GM21526 (cell line): ENCODE measurements around the gene AFG3L2.
A peak's percentile ranks its signal among the peaks of the same experiment; 100 is the strongest.

Experiments
- ATAC-seq: cut with Tn5 transposase; IDR thresholded peaks from one replicate; pipeline ENCODE4 v1.9.1; 2021; ENCODE audit warnings: moderate library complexity; ENCODE audit not compliant: unreplicated experiment, low FRiP score

The AFG3L2 gene

DNA sequence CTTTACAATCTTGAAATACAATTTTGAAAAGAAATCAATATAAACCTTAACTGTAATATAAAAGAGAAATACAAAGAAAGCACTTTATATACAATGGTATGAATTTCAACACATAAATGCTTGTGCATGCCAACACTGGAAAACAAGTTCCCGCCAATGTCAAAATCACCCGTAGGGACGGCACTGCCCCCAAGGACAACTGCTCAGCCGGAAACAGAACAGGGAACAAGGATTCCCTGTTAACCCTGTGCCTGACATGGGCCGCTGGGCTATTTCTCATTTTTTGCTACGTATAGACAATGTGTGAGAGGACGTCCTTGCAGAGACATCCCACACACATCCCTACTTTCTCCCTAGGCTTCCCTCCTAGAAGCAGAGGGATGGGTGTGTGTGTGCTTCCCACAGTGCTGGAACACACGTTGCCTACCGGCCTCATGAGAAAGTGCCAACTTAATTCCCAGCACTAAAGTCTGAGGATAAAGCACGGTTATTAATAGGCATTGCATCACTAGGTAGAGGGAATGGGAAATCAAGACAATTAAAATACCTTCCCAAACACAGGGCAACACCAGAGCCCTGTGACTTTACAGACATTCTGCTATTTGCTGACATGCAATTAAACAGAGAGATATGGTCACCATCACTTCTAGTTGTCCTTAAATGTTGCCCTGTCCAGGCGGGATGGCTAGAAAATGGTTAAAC lies 14.4 kb downstream of the AFG3L2 start:
- ATAC-seq, result no peak

DNA sequence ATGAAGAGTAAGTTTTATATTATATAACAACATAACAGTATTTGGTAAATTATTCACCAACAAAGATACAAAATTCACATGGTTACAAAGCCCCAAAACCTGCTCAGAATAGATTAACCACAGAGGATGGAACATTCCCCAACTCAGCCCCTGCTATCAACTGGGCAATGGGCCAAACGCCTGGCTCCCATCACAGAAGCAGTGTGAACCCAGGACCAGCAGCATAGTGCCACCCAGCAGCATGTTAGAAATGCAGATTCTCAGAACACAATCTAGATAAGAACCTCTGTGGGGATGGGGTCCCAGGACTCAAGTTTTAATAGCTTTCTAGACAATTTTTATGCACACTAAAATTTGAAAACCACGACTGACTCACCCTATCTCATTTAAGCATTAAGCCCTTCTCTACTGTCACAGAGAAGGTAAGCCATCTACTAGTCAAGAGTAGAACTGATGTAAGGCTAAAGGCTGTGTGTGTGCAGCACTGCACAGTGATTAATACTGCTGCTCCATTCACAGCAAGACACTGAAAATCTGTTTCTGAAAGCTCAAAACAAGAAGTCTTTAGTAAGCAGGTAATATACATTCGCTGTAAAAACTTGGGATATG lies 15.2 kb downstream of the AFG3L2 start:
- no peak for ATAC-seq

DNA sequence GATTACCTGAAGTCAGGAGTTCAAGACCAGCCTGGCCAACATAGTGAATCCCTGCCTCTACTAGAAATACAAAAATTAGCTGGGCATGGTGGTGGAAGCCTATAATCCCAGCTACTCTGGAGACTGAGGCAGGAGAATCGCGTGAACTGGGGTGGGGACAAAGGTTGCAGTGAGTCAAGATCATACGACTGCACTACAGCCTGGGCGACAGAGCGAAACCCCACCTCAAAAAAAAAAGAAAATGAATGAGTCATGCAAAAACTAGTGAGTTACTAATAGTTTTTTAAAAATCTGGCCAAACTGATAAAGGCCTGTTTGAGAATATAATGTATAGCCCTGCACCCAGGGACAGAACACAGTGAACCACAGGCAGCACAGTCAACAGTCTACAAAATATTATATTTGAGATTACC lies 17.5 kb downstream of the AFG3L2 start:
- ATAC-seq, result no peak

DNA sequence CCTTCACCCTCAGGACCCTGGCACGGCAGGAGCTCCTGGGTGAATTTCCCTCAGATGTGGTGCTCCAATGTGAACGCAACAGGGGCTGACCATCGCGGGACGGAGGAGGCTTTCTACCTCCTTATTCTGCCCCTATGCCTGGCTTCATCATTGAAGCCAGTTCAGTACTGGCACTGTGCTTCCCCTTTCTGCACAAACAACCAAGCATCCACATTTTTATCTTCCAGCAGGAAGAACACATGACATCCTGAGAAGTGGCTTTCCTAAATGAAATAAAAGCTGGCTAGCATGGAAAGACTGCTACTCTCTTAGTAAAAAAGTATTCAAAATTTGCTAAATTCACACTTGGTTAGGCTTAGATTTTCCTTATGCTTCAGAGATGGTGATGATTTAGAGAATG lies 24.8 kb downstream of the AFG3L2 start:
- ATAC-seq, result no peak

DNA sequence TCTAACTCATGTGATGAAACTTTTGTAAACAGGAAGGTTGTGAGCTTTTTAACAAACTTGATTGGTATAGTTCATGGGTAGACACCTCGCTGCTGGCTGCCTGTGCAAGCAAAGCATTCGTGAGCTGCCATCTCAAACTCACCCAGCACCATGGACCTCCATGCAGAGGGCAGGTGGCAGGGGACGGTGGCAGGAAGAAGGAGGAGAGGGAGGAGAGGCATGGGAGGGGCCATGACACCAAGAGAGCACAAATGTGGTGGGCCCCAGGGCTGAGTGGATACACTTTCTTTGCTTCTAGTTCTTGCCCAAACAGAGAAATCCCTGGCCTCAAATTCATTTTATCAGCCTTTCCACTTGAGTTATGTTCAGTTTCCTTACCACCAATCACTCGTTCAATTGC lies 29.1 kb downstream of the AFG3L2 start:
- ATAC-seq, result no peak

DNA sequence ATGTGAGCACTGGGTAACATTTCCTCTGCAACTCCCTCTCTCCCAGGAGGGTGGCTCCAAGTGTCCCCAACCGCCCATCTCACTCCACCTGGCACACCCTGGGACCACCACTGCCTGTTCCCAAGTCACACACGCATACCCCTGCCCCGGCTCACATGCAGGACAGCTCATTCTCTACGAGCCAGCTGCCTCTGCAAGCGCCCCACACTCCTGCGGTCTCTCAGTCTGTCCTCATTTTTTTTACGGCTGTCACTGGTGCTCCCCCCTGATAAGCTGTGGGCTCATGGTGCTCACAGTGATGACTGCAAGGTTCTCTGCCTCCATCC lies 30.8 kb downstream of the AFG3L2 start:
- ATAC-seq, result no peak

DNA sequence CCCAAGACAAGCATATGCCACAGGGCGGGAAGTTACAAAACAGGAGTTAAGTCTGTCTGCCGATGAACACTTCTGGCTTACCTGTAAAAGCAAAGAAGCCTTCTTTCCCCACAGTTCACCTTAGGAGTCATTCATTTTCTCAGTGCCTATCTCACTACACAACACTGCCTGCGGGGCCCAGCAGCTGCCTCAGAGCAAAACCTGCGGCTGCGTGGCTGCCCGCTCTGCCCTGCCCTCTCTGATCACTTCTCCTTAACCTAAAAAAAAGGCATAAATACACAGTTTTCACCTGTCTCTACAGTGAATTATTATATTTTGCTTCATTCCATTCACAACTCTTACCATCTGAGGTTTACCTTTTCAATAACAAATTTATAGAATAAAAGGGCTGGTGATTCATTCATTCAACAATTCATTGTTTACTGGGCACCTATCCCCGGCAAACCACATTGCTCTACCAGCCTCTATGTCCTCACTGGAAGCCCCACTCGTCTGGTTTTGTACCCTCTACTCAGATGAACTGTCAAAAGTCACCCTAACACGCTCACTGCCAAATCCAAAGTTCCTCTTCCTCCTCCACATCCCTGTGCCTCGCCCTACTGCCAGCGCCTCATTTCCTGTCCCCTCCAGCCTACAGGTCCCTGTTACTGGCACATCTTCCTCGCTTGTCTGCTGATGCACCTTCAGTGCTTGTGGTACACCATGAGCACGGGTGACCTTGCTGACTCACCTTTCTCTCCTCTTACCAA lies 31.4 kb downstream of the AFG3L2 start:
- no peak for ATAC-seq

DNA sequence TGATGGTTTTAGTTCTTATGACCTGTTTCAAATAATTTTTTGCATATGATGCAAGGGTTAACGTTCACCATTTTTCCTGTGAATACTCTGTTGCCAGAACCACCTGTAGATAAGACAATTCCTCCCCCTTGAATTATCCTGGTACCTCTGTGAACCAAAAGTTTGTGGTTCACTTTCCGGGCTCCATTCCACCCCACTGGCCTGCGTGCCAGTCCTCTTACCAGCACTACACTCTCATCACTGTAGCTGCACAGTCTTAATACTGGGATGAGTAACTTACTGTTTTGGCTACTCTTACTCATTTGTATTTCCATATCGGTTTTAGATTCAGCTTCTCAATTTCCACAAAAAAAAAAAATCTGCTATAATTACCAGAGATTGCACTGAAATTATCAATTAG lies 34.4 kb downstream of the AFG3L2 start:
- ATAC-seq, result no peak

DNA sequence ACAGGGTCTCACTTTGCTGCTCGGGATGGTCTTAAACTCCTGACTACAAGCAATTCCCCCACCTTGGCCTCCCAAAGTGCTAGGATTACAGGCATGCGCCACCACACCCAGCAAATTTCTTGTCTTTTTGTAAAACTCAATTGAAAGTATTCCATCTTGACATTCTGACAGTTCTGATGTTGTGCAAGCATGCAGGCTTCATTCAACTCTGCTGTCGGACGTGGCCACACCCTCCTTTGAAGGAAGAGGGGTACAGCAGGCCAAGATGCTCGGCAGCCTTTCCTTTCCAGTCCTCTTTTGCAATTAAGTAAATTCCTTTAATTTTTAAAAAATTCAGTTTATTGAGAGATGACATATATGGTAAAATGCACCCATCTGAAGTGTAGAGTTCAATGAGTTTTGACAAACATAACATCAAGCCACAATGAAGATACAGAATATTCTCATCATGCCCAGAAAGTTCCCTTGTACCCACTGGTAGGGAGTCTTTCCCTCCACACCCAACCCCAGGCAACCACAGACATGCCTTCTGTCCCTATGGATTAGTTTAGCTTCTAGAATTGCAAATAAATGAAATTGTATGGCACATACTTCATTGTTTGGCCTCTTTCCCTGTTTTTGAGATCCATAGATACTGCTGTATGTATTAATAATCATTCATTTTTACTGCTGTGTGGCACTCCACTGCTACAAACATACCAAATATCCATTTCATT lies 35.9 kb downstream of the AFG3L2 start:
- ATAC-seq, result no peak

DNA sequence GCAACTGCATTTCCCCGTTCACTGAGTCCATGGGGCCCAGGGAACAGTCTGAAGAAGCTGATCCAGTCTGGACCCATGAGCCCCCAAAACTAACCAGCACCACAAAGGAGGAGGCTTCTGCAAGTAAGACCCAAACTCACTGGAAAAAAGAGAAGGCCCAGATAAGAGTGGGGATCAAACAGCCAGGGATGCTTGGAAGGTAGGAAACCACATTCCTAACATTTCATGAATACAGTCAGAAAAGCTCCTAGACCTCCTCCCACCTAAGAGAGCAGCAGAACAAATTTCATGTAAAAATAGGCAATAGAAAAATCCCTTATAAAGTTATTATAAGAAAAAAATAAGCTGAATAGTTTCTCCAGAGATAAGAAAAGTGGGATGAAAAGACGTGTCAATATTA lies 38.6 kb downstream of the AFG3L2 start:
- no peak for ATAC-seq

DNA sequence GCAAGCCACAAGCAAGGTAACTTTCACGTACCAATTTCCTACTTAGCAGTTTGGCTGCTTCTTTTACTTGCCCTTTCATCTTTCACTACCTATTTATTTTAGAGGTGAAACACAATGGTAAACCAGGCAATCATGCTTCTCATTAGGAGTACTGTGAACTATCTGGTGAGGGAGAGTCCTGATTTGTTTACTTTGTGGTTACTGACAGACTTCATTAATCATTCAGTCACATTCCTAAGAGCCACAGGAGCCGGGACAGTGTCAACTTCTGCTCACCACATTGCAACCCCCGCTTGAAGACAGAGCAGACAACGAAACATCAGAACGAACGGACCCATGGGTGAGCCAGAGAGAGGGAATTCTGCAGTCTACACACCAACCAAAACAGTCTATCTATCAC lies 40.1 kb downstream of the AFG3L2 start:
- no peak for ATAC-seq

DNA sequence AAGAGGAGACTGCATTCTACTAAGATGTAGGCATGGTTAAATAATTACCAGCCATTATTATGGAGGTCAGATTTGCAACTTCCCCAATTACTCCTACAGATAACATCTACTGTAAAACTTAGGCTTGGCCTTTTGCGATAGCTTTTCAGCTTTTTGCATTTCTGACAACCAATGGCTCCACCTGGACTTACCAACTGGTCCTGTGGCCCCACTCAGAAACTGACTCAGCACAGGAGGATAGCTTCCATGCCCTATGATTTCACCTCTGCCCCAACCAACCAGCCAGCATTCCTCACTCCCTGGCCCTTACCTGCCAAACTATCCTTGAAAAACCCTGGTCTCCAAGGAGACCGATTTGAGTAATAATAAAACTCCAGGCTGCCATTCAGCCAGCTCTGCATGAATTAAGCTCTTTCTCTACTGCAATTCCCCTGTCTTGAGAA lies 40.8 kb downstream of the AFG3L2 start:
- no peak for ATAC-seq

DNA sequence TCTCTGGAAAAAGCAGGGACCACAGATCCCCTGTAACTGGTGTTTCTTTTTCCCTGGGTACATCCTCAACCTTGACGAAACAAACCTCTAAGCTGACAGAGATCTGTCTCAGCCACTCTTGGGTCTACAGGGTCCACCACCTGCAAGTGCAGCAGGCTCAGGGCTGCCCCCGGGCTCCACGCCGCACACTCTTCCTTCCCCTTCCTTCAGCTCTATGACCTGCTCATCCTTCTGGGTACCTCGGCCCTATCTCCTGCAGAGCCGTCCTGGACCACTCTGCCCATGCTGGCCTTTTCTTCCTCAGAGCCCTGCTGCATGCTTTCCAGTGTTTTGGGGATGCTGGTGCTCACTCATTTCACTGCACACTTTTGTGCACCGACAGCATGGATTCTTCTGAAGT lies 41.5 kb downstream of the AFG3L2 start:
- ATAC-seq, result no peak

DNA sequence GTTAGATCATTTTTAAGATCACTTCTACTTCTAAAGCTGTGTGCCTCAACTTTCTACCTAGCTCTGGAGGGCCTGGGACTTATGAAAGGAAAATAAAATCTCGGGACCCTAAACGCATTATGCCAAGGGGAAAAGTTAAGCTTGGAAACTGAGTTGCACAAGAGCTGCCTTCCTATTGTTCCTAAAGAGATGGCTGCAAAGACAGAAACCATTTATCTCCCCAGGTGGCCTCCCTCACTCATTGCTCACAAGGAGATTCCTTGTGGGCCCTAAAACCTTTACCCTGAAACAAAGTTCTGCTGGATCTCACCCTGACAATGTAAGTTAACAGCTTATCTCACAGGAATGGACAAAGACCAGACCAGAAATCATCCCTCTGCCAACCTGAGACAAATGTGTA lies 42.2 kb downstream of the AFG3L2 start:
- no peak for ATAC-seq

DNA sequence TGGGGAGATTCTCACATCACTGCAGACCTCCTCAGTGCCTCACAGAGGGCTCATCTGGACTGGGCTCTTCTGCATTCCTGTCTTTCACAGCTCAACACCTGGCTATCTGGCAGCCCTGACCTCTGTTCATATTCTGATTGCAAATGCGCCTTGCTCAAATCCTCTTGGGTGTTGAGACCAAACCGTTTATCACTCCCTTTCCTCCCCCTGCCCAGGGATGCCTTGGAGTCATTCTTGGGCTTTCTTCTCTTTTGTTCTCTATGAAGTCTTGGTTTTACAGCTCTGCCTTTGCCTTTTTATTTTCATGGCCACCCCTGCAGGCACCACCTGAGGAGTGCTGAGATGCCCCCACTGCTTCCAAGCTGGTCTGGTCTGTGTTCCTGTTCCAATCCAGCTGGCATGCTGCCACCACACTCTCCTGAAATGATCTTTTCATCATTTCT lies 42.6 kb downstream of the AFG3L2 start:
- no peak for ATAC-seq

DNA sequence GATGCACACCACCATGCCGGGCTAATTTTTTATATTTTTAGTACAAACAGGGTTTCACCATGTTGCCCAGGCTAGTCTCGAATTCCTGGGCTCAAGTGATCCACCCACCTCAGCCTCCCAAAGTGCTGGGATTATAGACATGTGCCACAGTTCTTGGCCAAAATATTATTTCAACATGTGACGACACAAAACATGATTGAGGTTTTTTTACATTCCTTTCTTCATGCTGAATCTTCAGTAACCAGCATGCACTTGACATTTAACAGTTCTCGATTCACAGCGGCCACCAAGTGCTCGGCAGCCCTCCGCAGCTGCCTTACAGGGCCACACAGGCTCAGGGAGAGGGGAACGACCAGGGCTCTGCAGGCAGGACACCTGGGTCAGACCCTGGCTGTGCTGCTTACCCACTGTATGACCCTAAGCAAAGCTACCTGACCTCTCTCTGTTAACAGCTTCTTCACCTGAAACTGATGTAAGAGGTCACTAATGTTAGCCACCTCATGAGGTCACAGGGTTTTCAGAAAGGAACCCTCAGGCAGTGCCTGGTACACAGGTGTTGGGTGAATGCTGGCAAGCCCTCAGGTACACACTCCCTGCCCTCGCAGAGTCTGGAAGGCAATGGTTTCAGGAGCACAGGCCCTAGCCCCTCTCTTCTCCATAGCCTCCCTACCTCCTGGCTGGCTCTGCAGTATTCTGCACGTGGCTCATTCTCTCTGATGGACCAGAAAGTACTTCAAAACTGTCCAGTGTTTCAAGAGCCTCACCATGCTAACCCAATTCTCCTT lies 43.3 kb downstream of the AFG3L2 start:
- ATAC-seq, result no peak

DNA sequence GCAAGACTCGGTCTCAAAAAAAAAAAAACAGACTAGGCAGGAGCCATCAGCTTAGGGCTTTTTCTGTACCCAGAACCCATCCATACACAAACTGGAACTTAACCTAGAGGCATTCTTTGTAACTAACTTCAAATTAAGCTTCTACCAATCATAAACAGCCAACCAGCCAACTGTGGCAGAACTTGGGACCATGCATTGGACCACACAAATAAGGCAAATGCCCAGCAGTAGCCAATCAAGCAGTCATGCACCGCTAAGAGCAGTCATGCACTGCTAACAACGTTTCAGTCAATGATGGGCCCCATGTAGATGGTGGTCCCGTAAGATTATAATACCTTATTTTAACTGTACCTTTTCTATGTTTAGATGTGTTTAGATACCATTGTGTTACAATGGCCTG lies 46.3 kb downstream of the AFG3L2 start:
- ATAC-seq, result no peak

DNA sequence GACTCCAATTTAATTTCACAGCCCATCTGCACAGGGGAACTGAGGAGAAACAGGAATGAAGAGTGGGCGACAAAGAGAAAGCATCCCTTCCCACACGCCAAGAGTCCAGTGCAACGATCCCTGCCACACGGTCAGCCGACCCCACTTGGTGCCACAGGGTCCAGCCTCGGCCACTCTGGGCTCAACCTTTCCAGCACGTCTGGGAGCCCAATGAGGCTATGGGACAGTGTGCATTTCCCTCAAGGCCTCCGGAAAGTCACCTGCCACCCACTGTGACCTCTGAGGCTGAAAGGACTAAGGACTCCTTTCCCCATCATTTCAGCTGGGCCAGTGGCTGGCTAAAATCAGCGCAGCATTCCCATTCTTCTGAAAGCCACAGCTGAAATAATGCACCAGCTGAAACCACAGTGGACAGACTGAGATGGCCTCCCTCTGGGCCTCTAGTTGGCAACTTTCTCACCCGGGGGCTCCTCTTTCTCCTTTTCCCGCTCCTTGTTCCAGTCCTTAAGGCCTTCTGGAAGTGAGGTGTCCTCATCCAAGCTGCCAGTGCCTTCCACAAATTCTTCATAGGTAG lies 47.8 kb downstream of the AFG3L2 start:
- no peak for ATAC-seq

DNA sequence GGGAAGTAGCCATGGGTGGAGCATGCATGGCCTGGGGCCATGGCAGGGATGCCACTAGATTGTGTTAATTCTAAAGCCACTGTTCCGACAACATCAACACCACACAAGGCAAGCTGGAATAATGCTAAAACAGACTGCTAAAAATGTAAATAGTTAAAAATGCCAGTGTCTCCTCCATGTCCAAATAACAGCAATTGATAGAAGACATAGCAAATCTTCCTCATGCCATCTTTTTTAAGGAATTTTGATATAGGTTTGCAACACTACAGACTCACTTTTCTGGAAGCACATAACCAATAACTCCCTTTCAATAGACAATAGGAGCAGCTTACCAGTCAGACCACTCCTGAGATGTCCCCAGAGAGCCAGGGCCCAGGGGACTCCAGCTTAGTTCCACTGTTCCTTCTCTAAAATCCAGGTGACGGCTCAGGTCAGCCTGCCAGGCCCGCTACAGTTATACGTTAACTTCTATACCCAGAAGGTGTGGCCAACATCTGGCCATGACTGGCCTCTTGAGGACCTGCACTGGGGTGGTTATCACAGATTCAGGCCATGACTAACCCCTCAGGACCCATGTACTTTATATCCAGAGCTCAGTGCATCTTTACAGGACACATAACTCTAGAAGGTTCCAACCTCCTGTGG lies 48.7 kb downstream of the AFG3L2 start:
- peak; percentile 4 for ATAC-seq
